Measurements from ENCODE around the gene PPM1E.

- no peak for TF ChIP-seq CTCF (IDR thresholded peaks at IDR 0.05)
- no peak for TF ChIP-seq POLR2AphosphoS5 (IDR thresholded peaks at IDR 0.05)
Observed at GRCh38 chr17:58985971-58986370, 230.3 kb downstream of the PPM1E start.
